ENCODE measurements around the gene OXA1L. TPM values are rescaled to one million over a fixed set of nuclear protein-coding genes. Genes with fewer than 3 reads are reported as not detected.
A peak's percentile ranks its signal among the peaks of the same experiment; 100 is the strongest.

OXA1L gene
- total and polyA plus RNA-seq, 2 of the 13 experiments (the other 11 are each of a cell fraction or from before 2014, with no cell fraction given): 230 to 589 TPM

DNA sequence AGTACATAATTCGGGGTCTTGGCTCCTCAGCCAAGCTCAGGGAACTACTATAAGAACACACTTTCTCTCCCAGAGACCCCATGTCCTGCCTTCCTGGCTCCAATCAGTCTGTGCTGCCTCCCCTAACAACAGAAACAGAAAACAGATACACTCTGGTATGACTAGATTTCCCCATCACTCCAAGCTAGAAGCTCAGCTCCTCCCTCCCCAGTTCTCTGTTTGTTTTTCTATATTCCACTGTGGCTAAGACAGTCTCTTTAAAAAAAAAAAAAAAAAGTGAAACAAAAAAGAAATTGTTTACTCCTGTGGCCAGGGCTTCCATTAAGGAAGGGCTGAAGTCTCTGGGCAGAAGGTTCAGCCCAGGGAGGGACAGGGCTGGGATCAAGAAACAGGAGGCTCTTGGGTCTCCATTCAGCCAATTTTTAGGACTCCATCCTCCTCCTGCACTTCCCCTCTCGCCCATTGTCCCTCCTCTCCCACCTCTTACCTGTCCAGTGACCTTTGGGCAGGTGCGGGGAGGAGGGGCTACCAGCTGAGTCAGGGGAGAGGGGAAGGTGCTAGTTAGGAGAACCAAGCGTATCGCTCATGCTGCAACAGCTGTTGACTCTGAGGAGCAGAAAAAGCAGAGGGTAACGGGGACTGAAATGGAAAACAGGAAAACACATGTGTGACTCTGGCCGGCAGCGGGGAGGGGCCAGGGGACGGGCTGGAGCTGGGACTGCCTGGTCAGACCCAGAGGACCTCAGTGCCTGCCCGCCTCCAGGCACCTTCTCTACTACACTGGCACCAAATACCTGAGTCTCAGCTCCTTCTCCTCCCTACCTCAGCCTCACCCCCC is 52.9 kb downstream of the OXA1L start (continued):
- TF ChIP-seq, protein P1, sequence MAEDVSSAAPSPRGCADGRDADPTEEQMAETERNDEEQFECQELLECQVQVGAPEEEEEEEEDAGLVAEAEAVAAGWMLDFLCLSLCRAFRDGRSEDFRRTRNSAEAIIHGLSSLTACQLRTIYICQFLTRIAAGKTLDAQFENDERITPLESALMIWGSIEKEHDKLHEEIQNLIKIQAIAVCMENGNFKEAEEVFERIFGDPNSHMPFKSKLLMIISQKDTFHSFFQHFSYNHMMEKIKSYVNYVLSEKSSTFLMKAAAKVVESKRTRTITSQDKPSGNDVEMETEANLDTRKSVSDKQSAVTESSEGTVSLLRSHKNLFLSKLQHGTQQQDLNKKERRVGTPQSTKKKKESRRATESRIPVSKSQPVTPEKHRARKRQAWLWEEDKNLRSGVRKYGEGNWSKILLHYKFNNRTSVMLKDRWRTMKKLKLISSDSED (CRISPR knock-in tag; IDR thresholded peaks at IDR 0.05): no peak
- TF ChIP-seq, protein P2, sequence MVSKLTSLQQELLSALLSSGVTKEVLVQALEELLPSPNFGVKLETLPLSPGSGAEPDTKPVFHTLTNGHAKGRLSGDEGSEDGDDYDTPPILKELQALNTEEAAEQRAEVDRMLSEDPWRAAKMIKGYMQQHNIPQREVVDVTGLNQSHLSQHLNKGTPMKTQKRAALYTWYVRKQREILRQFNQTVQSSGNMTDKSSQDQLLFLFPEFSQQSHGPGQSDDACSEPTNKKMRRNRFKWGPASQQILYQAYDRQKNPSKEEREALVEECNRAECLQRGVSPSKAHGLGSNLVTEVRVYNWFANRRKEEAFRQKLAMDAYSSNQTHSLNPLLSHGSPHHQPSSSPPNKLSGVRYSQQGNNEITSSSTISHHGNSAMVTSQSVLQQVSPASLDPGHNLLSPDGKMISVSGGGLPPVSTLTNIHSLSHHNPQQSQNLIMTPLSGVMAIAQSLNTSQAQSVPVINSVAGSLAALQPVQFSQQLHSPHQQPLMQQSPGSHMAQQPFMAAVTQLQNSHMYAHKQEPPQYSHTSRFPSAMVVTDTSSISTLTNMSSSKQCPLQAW (CRISPR knock-in tag; IDR thresholded peaks at IDR 0.05): 0 out of 2 replicates have a peak, but pooled peaks have one; percentile 35
- TF ChIP-seq KDM5B (CRISPR knock-in tag; IDR thresholded peaks at IDR 0.05; ENCODE audit: borderline replicate concordance) (peak; percentile 68; the same call in 1 of the 2 replicates), NRL (CRISPR knock-in tag; IDR thresholded peaks at IDR 0.05; ENCODE audit: borderline replicate concordance) (no peak; the same call in 1 of the 2 replicates), JDP2 (CRISPR knock-in tag; IDR thresholded peaks at IDR 0.05; ENCODE audit: borderline replicate concordance) (no peak), ZNF776 (CRISPR knock-in tag; IDR thresholded peaks at IDR 0.05) (no peak)
- TF ChIP-seq, protein P3, sequence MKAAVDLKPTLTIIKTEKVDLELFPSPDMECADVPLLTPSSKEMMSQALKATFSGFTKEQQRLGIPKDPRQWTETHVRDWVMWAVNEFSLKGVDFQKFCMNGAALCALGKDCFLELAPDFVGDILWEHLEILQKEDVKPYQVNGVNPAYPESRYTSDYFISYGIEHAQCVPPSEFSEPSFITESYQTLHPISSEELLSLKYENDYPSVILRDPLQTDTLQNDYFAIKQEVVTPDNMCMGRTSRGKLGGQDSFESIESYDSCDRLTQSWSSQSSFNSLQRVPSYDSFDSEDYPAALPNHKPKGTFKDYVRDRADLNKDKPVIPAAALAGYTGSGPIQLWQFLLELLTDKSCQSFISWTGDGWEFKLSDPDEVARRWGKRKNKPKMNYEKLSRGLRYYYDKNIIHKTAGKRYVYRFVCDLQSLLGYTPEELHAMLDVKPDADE (CRISPR knock-in tag; IDR thresholded peaks at IDR 0.05): no peak
- TF ChIP-seq, protein P4, sequence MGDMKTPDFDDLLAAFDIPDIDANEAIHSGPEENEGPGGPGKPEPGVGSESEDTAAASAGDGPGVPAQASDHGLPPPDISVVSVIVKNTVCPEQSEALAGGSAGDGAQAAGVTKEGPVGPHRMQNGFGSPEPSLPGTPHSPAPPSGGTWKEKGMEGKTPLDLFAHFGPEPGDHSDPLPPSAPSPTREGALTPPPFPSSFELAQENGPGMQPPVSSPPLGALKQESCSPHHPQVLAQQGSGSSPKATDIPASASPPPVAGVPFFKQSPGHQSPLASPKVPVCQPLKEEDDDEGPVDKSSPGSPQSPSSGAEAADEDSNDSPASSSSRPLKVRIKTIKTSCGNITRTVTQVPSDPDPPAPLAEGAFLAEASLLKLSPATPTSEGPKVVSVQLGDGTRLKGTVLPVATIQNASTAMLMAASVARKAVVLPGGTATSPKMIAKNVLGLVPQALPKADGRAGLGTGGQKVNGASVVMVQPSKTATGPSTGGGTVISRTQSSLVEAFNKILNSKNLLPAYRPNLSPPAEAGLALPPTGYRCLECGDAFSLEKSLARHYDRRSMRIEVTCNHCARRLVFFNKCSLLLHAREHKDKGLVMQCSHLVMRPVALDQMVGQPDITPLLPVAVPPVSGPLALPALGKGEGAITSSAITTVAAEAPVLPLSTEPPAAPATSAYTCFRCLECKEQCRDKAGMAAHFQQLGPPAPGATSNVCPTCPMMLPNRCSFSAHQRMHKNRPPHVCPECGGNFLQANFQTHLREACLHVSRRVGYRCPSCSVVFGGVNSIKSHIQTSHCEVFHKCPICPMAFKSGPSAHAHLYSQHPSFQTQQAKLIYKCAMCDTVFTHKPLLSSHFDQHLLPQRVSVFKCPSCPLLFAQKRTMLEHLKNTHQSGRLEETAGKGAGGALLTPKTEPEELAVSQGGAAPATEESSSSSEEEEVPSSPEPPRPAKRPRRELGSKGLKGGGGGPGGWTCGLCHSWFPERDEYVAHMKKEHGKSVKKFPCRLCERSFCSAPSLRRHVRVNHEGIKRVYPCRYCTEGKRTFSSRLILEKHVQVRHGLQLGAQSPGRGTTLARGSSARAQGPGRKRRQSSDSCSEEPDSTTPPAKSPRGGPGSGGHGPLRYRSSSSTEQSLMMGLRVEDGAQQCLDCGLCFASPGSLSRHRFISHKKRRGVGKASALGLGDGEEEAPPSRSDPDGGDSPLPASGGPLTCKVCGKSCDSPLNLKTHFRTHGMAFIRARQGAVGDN (CRISPR knock-in tag; IDR thresholded peaks at IDR 0.05): peak; percentile 65
- TF ChIP-seq, protein P5, sequence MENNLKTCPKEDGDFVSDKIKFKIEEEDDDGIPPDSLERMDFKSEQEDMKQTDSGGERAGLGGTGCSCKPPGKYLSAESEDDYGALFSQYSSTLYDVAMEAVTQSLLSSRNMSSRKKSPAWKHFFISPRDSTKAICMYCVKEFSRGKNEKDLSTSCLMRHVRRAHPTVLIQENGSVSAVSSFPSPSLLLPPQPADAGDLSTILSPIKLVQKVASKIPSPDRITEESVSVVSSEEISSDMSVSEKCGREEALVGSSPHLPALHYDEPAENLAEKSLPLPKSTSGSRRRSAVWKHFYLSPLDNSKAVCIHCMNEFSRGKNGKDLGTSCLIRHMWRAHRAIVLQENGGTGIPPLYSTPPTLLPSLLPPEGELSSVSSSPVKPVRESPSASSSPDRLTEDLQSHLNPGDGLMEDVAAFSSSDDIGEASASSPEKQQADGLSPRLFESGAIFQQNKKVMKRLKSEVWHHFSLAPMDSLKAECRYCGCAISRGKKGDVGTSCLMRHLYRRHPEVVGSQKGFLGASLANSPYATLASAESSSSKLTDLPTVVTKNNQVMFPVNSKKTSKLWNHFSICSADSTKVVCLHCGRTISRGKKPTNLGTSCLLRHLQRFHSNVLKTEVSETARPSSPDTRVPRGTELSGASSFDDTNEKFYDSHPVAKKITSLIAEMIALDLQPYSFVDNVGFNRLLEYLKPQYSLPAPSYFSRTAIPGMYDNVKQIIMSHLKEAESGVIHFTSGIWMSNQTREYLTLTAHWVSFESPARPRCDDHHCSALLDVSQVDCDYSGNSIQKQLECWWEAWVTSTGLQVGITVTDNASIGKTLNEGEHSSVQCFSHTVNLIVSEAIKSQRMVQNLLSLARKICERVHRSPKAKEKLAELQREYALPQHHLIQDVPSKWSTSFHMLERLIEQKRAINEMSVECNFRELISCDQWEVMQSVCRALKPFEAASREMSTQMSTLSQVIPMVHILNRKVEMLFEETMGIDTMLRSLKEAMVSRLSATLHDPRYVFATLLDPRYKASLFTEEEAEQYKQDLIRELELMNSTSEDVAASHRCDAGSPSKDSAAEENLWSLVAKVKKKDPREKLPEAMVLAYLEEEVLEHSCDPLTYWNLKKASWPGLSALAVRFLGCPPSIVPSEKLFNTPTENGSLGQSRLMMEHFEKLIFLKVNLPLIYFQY (CRISPR knock-in tag; IDR thresholded peaks at IDR 0.05; ENCODE audit: borderline replicate concordance): peak; percentile 49; the same call in 1 of the 2 replicates
- TF ChIP-seq, protein P6, sequence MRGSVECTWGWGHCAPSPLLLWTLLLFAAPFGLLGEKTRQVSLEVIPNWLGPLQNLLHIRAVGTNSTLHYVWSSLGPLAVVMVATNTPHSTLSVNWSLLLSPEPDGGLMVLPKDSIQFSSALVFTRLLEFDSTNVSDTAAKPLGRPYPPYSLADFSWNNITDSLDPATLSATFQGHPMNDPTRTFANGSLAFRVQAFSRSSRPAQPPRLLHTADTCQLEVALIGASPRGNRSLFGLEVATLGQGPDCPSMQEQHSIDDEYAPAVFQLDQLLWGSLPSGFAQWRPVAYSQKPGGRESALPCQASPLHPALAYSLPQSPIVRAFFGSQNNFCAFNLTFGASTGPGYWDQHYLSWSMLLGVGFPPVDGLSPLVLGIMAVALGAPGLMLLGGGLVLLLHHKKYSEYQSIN (CRISPR knock-in tag; IDR thresholded peaks at IDR 0.05; ENCODE audit: borderline replicate concordance): no peak
- TF ChIP-seq, protein P7, sequence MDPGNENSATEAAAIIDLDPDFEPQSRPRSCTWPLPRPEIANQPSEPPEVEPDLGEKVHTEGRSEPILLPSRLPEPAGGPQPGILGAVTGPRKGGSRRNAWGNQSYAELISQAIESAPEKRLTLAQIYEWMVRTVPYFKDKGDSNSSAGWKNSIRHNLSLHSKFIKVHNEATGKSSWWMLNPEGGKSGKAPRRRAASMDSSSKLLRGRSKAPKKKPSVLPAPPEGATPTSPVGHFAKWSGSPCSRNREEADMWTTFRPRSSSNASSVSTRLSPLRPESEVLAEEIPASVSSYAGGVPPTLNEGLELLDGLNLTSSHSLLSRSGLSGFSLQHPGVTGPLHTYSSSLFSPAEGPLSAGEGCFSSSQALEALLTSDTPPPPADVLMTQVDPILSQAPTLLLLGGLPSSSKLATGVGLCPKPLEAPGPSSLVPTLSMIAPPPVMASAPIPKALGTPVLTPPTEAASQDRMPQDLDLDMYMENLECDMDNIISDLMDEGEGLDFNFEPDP (CRISPR knock-in tag; conservative IDR thresholded peaks at IDR 0.05): no peak

All from HepG2 (cell line).